ENCODE data around the gene RRAS2. TPM values are rescaled to one million over a fixed set of nuclear protein-coding genes. Genes with fewer than 3 reads are reported as not detected.
"Not testable (repeated sequence)": the region's sequence is repeated elsewhere in the genome, so short reads cannot be mapped to it uniquely, and the experiment has no call there.

RRAS2 gene
- total RNA-seq, 1 experiment from 2014 or later: 164 TPM

DNA sequence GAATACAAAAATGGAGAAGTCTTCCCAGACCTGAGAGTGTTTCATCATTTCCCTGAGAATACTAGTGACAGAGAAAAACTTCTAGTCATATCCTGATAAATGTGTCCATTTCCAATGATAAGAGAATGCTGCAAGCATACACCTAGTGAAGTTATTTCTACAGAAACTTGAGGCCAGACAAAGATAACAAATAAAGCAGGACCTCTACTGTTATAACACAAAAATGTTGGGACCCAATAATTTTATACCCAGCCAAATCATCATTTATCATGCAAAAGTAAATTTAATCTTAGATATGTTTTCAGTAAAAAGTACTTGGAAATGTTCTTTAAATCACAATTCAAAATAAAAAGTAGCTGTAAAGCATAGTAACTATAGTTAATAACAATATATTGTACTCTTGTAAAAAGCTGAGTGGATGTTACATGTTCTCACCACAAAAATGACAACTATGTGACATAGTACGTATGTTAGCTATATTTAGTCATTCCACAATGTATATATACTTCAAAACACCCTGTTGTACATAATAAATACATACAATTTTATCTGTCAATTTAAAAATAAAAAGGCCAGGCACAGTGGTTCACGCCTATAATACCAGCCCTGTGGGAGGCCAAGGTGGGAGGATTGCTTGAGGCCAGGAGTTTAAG lies 12.6 kb downstream of the RRAS2 start (continued):
- TF ChIP-seq, protein P1, sequence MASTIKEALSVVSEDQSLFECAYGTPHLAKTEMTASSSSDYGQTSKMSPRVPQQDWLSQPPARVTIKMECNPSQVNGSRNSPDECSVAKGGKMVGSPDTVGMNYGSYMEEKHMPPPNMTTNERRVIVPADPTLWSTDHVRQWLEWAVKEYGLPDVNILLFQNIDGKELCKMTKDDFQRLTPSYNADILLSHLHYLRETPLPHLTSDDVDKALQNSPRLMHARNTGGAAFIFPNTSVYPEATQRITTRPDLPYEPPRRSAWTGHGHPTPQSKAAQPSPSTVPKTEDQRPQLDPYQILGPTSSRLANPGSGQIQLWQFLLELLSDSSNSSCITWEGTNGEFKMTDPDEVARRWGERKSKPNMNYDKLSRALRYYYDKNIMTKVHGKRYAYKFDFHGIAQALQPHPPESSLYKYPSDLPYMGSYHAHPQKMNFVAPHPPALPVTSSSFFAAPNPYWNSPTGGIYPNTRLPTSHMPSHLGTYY (CRISPR knock-in tag; IDR thresholded peaks at IDR 0.05): no peak
- TF ChIP-seq MYBL2 (CRISPR knock-in tag; IDR thresholded peaks at IDR 0.05) (no peak), ELF4 (CRISPR knock-in tag; IDR thresholded peaks at IDR 0.05; ENCODE audit: low read depth) (no peak), NR1H2 (CRISPR knock-in tag; IDR thresholded peaks at IDR 0.05) (no peak), RELA (CRISPR knock-in tag; IDR thresholded peaks at IDR 0.05; ENCODE audit: borderline replicate concordance) (no peak), JAZF1 (CRISPR knock-in tag; IDR thresholded peaks at IDR 0.05) (no peak), GTF2I (CRISPR knock-in tag; conservative IDR thresholded peaks at IDR 0.05) (no peak)
- TF ChIP-seq, protein P2, sequence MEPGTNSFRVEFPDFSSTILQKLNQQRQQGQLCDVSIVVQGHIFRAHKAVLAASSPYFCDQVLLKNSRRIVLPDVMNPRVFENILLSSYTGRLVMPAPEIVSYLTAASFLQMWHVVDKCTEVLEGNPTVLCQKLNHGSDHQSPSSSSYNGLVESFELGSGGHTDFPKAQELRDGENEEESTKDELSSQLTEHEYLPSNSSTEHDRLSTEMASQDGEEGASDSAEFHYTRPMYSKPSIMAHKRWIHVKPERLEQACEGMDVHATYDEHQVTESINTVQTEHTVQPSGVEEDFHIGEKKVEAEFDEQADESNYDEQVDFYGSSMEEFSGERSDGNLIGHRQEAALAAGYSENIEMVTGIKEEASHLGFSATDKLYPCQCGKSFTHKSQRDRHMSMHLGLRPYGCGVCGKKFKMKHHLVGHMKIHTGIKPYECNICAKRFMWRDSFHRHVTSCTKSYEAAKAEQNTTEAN (CRISPR knock-in tag; IDR thresholded peaks at IDR 0.05): no peak

DNA sequence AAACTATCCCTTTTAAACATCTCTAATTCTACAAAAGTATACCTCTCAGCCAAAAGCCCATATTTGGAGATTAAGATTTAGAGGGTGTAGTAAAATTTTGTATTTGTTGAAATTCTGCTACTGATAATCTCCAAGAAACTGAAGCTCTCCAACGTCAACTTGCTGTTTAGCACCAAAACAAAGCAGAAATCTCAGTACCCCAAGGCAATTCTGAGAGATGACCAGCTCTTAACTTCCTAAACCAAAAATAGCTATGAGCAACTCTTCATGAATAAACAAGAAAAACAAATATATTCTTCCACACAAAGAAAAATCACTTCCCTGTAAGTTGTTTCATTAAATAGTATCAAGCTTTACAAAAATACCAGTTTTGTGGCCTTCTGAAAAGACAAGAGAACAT lies 13.3 kb downstream of the RRAS2 start:
- H3K4me1 Mint-ChIP-seq: peaks cover 73% of the 10 kb centered on the region
- DNase-seq (ENCODE audit: low spot score) (no peak), ATAC-seq (no peak)
- H3K4me3 Mint-ChIP-seq: peak overlapping the region; percentile 3; the same call in 1 of the 2 replicates
- H3K27me3 Mint-ChIP-seq (ENCODE audit: low read depth): no peaks in the 10 kb centered on the region
- ChIA-PET CTCF (interaction anchor here (1.0 to 1.4 kb wide), 4 partner anchors 39 to 109 kb away, joined by 5 to 6 read pairs (median 5); no protein-coding TSS in a partner anchor), POLR2A (interaction anchor here (0.8 to 1.1 kb wide), 2 partner anchors 12 kb away, joined by 4 to 5 read pairs; no protein-coding TSS in a partner anchor)
- H3K27ac Mint-ChIP-seq: peak overlapping the region; percentile 95
- peaks cover 13% of the 10 kb centered on the region for H3K9me3 Mint-ChIP-seq
- H3K36me3 Mint-ChIP-seq: peaks cover 11% of the 10 kb centered on the region
- TF ChIP-seq GTF2I (CRISPR knock-in tag; conservative IDR thresholded peaks at IDR 0.05) (no peak), ZBTB21 (CRISPR knock-in tag; IDR thresholded peaks at IDR 0.05; ENCODE audit: borderline replicate concordance) (no peak), JAZF1 (CRISPR knock-in tag; IDR thresholded peaks at IDR 0.05) (no peak), ZNF219 (CRISPR knock-in tag; IDR thresholded peaks at IDR 0.05; ENCODE audit: borderline replicate concordance) (no peak), ZNF232 (CRISPR knock-in tag; IDR thresholded peaks at IDR 0.05) (no peak)
- TF ChIP-seq, protein P3, sequence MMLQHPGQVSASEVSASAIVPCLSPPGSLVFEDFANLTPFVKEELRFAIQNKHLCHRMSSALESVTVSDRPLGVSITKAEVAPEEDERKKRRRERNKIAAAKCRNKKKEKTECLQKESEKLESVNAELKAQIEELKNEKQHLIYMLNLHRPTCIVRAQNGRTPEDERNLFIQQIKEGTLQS (CRISPR knock-in tag; conservative IDR thresholded peaks at IDR 0.05): no peak
- TF ChIP-seq, protein P4, sequence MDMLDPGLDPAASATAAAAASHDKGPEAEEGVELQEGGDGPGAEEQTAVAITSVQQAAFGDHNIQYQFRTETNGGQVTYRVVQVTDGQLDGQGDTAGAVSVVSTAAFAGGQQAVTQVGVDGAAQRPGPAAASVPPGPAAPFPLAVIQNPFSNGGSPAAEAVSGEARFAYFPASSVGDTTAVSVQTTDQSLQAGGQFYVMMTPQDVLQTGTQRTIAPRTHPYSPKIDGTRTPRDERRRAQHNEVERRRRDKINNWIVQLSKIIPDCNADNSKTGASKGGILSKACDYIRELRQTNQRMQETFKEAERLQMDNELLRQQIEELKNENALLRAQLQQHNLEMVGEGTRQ (CRISPR knock-in tag; IDR thresholded peaks at IDR 0.05): no peak

DNA sequence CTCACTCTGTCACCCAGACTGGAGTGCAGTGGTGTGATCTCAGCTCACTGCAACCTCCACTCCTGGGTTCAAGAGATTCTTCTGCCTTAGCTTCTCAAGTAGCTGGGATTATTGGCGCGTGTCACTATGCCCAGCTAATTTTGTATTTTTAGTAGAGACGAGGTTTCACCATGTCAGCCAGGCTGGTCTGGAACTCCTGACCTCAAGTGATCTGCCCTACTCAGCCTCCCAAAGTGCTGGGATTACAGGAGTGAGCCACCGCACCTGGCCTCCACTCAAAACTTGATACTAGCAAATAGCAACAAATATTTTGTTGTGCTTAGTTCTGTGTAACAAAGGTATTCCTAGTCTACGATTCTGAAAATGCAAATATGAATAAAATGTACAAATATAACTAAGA lies 14.0 kb downstream of the RRAS2 start:
- ChIA-PET CTCF (interaction anchor here (0.6 to 1.4 kb wide), 6 partner anchors 38 to 110 kb away, joined by 3 to 6 read pairs (median 5); no protein-coding TSS in a partner anchor), POLR2A (interaction anchor here (0.8 to 1.1 kb wide), 2 partner anchors 11 to 13 kb away, joined by 4 to 5 read pairs; no protein-coding TSS in a partner anchor)
- H3K4me3 Mint-ChIP-seq; H3K27me3 Mint-ChIP-seq (ENCODE audit: low read depth); DNase-seq (ENCODE audit: low spot score); ATAC-seq; H3K36me3 Mint-ChIP-seq: not testable (repeated sequence)
- Mint-ChIP-seq H3K4me1 (peaks cover 73% of the 10 kb centered on the region), H3K9me3 (peaks cover 13% of the 10 kb centered on the region), H3K27ac (peak overlapping the region; percentile 95)

DNA sequence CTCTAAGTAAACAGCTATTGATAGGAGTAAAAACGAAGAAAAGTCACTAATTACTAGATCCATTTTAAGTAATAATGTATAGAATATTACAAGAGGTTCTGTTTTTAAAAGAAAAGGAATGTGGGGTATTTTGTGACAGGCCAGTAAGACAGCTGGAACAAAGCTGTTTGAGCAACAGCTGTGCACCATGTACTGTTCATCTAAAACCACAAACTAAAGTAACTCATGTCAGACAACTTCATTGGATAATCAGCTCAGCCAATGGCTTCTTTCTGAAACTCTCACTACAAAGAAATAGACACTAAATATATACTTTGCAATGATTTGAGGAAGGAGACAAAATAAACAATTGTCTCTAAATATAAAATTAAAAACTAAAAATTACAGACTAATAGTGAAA lies 16.1 kb downstream of the RRAS2 start:
- H3K27ac Mint-ChIP-seq: peak overlapping the region; percentile 98
- H3K4me1 Mint-ChIP-seq: peaks cover 70% of the 10 kb centered on the region
- ChIA-PET CTCF (interaction anchor here (1.1 to 3.0 kb wide), 4 partner anchors 35 to 76 kb away, joined by 3 to 11 read pairs (median 8); no protein-coding TSS in a partner anchor), POLR2A (interaction anchor here (1.9 kb wide), 1 partner anchor 15 kb away, joined by 7 read pairs; no protein-coding TSS in a partner anchor)
- H3K9me3 Mint-ChIP-seq: no peaks in the 10 kb centered on the region
- ATAC-seq (no peak), DNase-seq (ENCODE audit: low spot score) (no peak)
- no peaks in the 10 kb centered on the region for H3K27me3 Mint-ChIP-seq (ENCODE audit: low read depth)
- H3K36me3 Mint-ChIP-seq: peaks cover 2% of the 10 kb centered on the region; the same call in 1 of the 2 replicates
- H3K4me3 Mint-ChIP-seq: no peak overlapping the region
- TF ChIP-seq, protein P5, sequence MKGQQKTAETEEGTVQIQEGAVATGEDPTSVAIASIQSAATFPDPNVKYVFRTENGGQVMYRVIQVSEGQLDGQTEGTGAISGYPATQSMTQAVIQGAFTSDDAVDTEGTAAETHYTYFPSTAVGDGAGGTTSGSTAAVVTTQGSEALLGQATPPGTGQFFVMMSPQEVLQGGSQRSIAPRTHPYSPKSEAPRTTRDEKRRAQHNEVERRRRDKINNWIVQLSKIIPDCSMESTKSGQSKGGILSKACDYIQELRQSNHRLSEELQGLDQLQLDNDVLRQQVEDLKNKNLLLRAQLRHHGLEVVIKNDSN (CRISPR knock-in tag; IDR thresholded peaks at IDR 0.05): no peak
- TF ChIP-seq RORB (CRISPR knock-in tag; IDR thresholded peaks at IDR 0.05): no peak
- TF ChIP-seq, protein P6, sequence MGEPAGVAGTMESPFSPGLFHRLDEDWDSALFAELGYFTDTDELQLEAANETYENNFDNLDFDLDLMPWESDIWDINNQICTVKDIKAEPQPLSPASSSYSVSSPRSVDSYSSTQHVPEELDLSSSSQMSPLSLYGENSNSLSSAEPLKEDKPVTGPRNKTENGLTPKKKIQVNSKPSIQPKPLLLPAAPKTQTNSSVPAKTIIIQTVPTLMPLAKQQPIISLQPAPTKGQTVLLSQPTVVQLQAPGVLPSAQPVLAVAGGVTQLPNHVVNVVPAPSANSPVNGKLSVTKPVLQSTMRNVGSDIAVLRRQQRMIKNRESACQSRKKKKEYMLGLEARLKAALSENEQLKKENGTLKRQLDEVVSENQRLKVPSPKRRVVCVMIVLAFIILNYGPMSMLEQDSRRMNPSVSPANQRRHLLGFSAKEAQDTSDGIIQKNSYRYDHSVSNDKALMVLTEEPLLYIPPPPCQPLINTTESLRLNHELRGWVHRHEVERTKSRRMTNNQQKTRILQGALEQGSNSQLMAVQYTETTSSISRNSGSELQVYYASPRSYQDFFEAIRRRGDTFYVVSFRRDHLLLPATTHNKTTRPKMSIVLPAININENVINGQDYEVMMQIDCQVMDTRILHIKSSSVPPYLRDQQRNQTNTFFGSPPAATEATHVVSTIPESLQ (CRISPR knock-in tag; IDR thresholded peaks at IDR 0.05): no peak
- TF ChIP-seq ZNF671 (CRISPR knock-in tag; IDR thresholded peaks at IDR 0.05): no peak
- TF ChIP-seq, protein P7, sequence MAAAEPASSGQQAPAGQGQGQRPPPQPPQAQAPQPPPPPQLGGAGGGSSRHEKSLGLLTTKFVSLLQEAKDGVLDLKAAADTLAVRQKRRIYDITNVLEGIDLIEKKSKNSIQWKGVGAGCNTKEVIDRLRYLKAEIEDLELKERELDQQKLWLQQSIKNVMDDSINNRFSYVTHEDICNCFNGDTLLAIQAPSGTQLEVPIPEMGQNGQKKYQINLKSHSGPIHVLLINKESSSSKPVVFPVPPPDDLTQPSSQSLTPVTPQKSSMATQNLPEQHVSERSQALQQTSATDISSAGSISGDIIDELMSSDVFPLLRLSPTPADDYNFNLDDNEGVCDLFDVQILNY (CRISPR knock-in tag; IDR thresholded peaks at IDR 0.05): no peak
- no peak for TF ChIP-seq TCF7 (CRISPR knock-in tag; IDR thresholded peaks at IDR 0.05; ENCODE audit: low read depth)
- TF ChIP-seq EMX1 (CRISPR knock-in tag; IDR thresholded peaks at IDR 0.05): no peak
- TF ChIP-seq ZNF416 (CRISPR knock-in tag; IDR thresholded peaks at IDR 0.05): no peak

Data from WTC11 (cell line).